ENCODE data around the gene SCNM1. TPM values are rescaled to one million over a fixed set of nuclear protein-coding genes. Genes with fewer than 3 reads are reported as not detected.

Gene SCNM1
- total RNA-seq, 1 experiment from 2014 or later = 53.6 TPM

DNA sequence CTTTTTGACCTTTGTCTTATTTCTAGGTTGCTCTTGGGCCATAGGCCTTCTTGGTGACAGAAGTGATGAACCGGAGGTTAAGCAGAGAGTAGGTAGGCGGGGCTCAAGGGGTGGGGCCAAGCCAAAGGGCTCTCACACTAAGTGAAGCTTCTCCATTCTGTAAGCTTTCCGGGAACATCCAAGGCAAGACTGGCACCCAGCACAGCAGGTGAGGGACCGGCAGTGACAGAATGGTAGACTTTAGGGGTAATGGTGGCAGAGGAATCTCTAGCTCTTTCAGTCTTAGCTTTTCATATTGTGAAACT lies 9.5 kb upstream of the SCNM1 start, which contains the start of gene TNFAIP8L2:
Gene TNFAIP8L2, plus strand, starts transcription at position 135 of the 305 bp plus-strand sequence. CDS start 2,049 bp downstream, outside the sequence.
- POLR2A ChIA-PET = no interaction called here
- CTCF ChIA-PET = interaction anchor here (0.5 to 6.9 kb wide), 7 partner anchors 28 to 85 kb away, joined by 3 to 69 read pairs (median 3); no protein-coding TSS in a partner anchor
- BruUV-seq (replicated peaks) = no TSS peak

DNA sequence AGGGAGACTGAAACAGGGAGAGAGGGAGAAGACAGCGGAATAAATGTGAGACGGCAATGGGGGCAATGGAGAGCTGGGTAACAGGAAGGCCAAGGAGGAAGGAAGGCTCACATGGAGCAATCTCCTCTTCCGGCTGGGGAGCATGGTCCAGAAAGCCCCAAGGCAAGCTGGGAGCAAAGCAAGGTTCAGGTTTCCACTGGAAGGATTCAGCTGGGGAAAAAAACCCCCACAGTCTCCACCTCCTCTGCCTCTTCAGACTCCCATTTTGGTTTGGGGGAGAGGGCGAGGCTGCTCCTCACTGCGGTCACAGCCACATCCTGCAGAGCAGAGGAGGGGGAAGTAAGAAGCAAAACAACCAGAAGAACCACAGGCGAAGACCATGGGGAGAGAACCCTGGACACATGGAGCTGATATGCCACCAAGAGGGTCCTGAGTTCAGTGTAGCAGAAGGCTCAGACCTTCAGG lies 8.8 kb upstream of the SCNM1 start:
- H3K27ac Mint-ChIP-seq (ENCODE audit: unreplicated experiment) = no peak overlapping the region
- intact Hi-C loops (cut with micrococcal nuclease; ENCODE audit: unreplicated experiment) = loop anchor here (5.0 kb wide), 1 partner anchor 135 kb away; no protein-coding TSS in a partner anchor

More for the DNA sequence above, 9.5 kb upstream of the SCNM1 start, which contains the start of gene TNFAIP8L2:
- TF ChIP-seq, protein P1, sequence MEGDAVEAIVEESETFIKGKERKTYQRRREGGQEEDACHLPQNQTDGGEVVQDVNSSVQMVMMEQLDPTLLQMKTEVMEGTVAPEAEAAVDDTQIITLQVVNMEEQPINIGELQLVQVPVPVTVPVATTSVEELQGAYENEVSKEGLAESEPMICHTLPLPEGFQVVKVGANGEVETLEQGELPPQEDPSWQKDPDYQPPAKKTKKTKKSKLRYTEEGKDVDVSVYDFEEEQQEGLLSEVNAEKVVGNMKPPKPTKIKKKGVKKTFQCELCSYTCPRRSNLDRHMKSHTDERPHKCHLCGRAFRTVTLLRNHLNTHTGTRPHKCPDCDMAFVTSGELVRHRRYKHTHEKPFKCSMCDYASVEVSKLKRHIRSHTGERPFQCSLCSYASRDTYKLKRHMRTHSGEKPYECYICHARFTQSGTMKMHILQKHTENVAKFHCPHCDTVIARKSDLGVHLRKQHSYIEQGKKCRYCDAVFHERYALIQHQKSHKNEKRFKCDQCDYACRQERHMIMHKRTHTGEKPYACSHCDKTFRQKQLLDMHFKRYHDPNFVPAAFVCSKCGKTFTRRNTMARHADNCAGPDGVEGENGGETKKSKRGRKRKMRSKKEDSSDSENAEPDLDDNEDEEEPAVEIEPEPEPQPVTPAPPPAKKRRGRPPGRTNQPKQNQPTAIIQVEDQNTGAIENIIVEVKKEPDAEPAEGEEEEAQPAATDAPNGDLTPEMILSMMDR (IDR thresholded peaks at IDR 0.05; ENCODE audit: insufficient read depth in 1 of 2, low read depth in 1 of 2, low read length in 1 of 2, severe bottlenecking in 1 of 2, unreplicated experiment in 1 of 2) = no peak
- intact Hi-C loops (cut with micrococcal nuclease; ENCODE audit: unreplicated experiment) = loop anchor here (1.0 to 5.0 kb wide), 2 partner anchors 57 to 134 kb away; no protein-coding TSS in a partner anchor
- Histone ChIP-seq H3K9me3 (no peaks in the 10 kb centered on the region), H3K4me3 (ENCODE audit: low read depth, low read length) (no peak within 1 kb of the TSS), H3K4me1 (0 out of 2 replicates have a peak, but pooled peaks cover 5% of the 10 kb centered on the region), H3K36me3 (ENCODE audit: control insufficient read depth, insufficient read depth, low read length) (no peaks in the 10 kb centered on the region), H3K27me3 (replicated peaks; ENCODE audit: control insufficient read depth, insufficient read depth, low read length) (no peaks in the 10 kb centered on the region)
- DNase-seq = no peak
- Mint-ChIP-seq H3K36me3 (ENCODE audit: insufficient read depth, unreplicated experiment) (no peaks in the 10 kb centered on the region), H3K27ac (ENCODE audit: unreplicated experiment) (no peak within 1 kb of the TSS), H3K4me1 (ENCODE audit: low read depth, unreplicated experiment) (no peaks in the 10 kb centered on the region), H3K27me3 (ENCODE audit: insufficient read depth, unreplicated experiment) (no peaks in the 10 kb centered on the region), H3K9me3 (ENCODE audit: unreplicated experiment) (no peaks in the 10 kb centered on the region), H3K4me3 (ENCODE audit: unreplicated experiment) (no peak within 1 kb of the TSS)

DNA sequence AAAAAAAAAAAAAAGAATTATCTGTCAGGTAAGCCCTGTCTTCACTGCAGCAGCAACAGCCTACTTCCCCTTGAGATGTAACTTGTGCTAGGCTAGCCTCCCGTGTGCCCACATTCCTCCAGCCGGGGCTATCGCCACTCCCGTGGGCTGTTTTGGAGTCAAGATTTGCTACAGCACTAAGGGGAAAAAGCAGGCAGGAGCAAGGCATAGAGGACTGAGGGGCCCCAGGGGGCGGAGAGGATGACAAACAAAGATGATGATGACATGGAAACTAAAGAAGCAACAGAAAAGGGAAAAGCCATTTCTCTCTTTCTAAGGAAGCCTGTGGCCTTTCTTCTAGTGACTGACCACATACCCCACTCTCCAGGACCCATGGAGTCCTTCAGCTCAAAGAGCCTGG lies 7.6 kb upstream of the SCNM1 start:
- Mint-ChIP-seq H3K4me3 (ENCODE audit: unreplicated experiment) (no peak overlapping the region), H3K27me3 (ENCODE audit: insufficient read depth, unreplicated experiment) (no peaks in the 10 kb centered on the region), H3K9me3 (ENCODE audit: unreplicated experiment) (no peaks in the 10 kb centered on the region), H3K4me1 (ENCODE audit: low read depth, unreplicated experiment) (no peaks in the 10 kb centered on the region), H3K36me3 (ENCODE audit: insufficient read depth, unreplicated experiment) (no peaks in the 10 kb centered on the region), H3K27ac (ENCODE audit: unreplicated experiment) (no peak overlapping the region)
- Histone ChIP-seq H3K4me3 (ENCODE audit: low read depth, low read length) (no peak overlapping the region), H3K36me3 (ENCODE audit: control insufficient read depth, insufficient read depth, low read length) (no peaks in the 10 kb centered on the region), H3K9me3 (no peaks in the 10 kb centered on the region), H3K4me1 (no peaks in the 10 kb centered on the region), H3K27me3 (replicated peaks; ENCODE audit: control insufficient read depth, insufficient read depth, low read length) (no peaks in the 10 kb centered on the region)
- BruUV-seq (replicated peaks) = no TSS peak
- CTCF ChIA-PET = interaction anchor here (6.9 kb wide), 1 partner anchor 59 kb away, joined by 69 read pairs; no protein-coding TSS in a partner anchor
- TF ChIP-seq, protein P1 (IDR thresholded peaks at IDR 0.05; ENCODE audit: insufficient read depth in 1 of 2, low read depth in 1 of 2, low read length in 1 of 2, severe bottlenecking in 1 of 2, unreplicated experiment in 1 of 2) = no peak
- POLR2A ChIA-PET = no interaction called here
- no peak for DNase-seq
- intact Hi-C loops (cut with micrococcal nuclease; ENCODE audit: unreplicated experiment) = loop anchor here (5.0 kb wide), 1 partner anchor 136 kb away; no protein-coding TSS in a partner anchor

More for the DNA sequence above, 8.8 kb upstream of the SCNM1 start:
- no TSS peak for BruUV-seq (replicated peaks)
- ChIA-PET CTCF (interaction anchor here (0.5 to 6.9 kb wide), 7 partner anchors 28 to 86 kb away, joined by 3 to 69 read pairs (median 3); no protein-coding TSS in a partner anchor), POLR2A (interaction anchor here (0.5 kb wide), 1 partner anchor 93 kb away, joined by 4 read pairs; no protein-coding TSS in a partner anchor)
- Histone ChIP-seq H3K4me1 (0 out of 2 replicates have a peak, but pooled peaks cover 5% of the 10 kb centered on the region), H3K4me3 (ENCODE audit: low read depth, low read length) (no peak overlapping the region), H3K9me3 (no peaks in the 10 kb centered on the region), H3K27me3 (replicated peaks; ENCODE audit: control insufficient read depth, insufficient read depth, low read length) (no peaks in the 10 kb centered on the region), H3K36me3 (ENCODE audit: control insufficient read depth, insufficient read depth, low read length) (no peaks in the 10 kb centered on the region)
- Mint-ChIP-seq H3K4me3 (ENCODE audit: unreplicated experiment) (no peak overlapping the region), H3K27me3 (ENCODE audit: insufficient read depth, unreplicated experiment) (no peaks in the 10 kb centered on the region), H3K4me1 (ENCODE audit: low read depth, unreplicated experiment) (no peaks in the 10 kb centered on the region), H3K9me3 (ENCODE audit: unreplicated experiment) (no peaks in the 10 kb centered on the region), H3K36me3 (ENCODE audit: insufficient read depth, unreplicated experiment) (no peaks in the 10 kb centered on the region)
- no peak for DNase-seq
- TF ChIP-seq, protein P1 (IDR thresholded peaks at IDR 0.05; ENCODE audit: insufficient read depth in 1 of 2, low read depth in 1 of 2, low read length in 1 of 2, severe bottlenecking in 1 of 2, unreplicated experiment in 1 of 2) = no peak
